Skeletal muscle tissue (tissue), 4 donors: ENCODE data around the gene TDRD5. TPM values are rescaled to one million over a fixed set of nuclear protein-coding genes. Genes with fewer than 3 reads are reported as not detected.
A peak's percentile ranks its signal among the peaks of the same experiment; 100 is the strongest.
"Not testable (repeated sequence)": the region's sequence is repeated elsewhere in the genome, so short reads cannot be mapped to it uniquely, and the experiment has no call there.

Source experiments
- H3K27ac ChIP-seq: one replicate; pipeline ENCODE4 v1.7.0; 2013; ENCODE audit warnings: mild to moderate bottlenecking, low read depth, low read length, inconsistent platforms
- H3K27me3 ChIP-seq, 3 donors: one replicate each; pipeline ENCODE4 v1.7.0; 2013; ENCODE audit warnings: low read length in 3 of 3; ENCODE audit not compliant: control insufficient read depth in 3 of 3, insufficient read depth in 3 of 3
- H3K36me3 ChIP-seq, 3 donors: one replicate each; pipeline ENCODE4 v1.7.0; 2013; ENCODE audit warnings: low read length in 3 of 3; ENCODE audit not compliant: control insufficient read depth in 3 of 3, insufficient read depth in 3 of 3
- H3K4me1 ChIP-seq, 3 donors: one replicate each; pipeline ENCODE4 v1.7.0; 2013; ENCODE audit warnings: low read length in 3 of 3, mild to moderate bottlenecking in 3 of 3; ENCODE audit not compliant: control insufficient read depth in 3 of 3, insufficient read depth in 3 of 3
- H3K4me3 ChIP-seq, 3 donors: one replicate each; pipeline ENCODE4 v1.7.0; 2013; ENCODE audit warnings: low read length in 3 of 3
- H3K9ac ChIP-seq, 3 donors: one replicate each; pipeline ENCODE4 v1.7.0; 2013; ENCODE audit warnings: low read length in 3 of 3, mild to moderate bottlenecking in 3 of 3, moderate library complexity in 2 of 3, low read depth in 1 of 3
- H3K9me3 ChIP-seq, 3 donors: one replicate each; pipeline ENCODE4 v1.7.0; 2013; ENCODE audit warnings: low read length in 3 of 3; ENCODE audit not compliant: control insufficient read depth in 3 of 3
- total RNA-seq: library from RNA; depleted of rRNA; stranded (reverse); fragments of >200 nt; gene quantifications from one replicate; pipeline ENCODE4 v1.2.3, GENCODE V29; 2014
- donor health status: Osteomylitis.

The TDRD5 gene
- total RNA-seq, 1 donor from 2014 or later = under 0.01 TPM

DNA sequence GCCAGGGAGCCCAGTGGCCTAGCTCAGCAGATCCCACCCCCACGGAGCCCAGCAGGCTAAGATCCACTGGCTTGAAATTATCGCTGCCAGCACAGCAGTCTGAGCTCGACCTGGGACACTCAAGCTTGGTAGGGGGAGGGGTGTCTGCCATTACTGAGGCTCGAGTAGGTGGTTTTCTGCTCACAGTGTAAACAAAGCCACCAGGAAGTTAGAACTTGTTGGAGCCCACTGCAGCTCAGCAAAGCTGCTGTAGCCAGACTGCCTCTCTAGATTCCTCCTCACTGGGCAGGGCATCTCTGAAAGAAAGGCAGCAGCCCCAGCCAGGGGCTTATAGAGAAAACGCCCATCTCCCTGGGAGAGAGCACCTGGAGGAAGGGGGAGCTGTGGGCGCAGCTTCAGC is 102.9 kb downstream of the TDRD5 start:
- H3K27me3 ChIP-seq, H3K4me3 ChIP-seq, H3K9ac ChIP-seq, H3K27ac ChIP-seq, H3K9me3 ChIP-seq, H3K4me1 ChIP-seq, H3K36me3 ChIP-seq: not testable (repeated sequence)

DNA sequence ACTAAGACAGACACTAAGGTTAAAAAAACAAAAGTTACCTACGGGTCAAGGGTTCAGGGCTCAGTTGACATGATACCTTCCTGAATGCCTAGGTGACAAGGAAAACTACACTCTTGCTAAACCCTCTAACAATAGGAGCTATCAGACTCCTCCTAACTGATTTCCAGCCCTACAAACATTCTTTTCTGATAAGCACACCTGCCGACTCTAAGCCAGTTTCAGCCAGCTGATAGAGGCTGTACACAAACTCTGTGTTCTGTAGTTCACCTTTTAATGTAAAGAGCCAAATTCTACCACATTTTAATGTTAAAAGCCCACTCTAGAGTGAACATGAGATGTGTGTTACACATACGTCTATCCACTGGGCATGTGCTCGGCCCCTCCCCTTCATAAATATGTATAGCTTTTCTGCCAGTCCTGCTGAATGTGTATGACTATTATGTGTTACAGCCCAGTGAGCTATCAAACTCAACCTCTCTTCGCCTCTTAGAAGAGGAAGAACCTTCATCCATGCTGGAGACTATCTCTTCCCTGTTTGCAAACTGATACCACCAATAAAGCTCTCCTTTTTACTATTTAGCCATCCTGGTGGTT is 111.4 kb downstream of the TDRD5 start:
- no peaks in the 10 kb centered on the region for H3K27me3 ChIP-seq
- peaks cover 0 to 2% (median 0%) of the 10 kb centered on the region in 3 donors for H3K4me1 ChIP-seq
- no peak overlapping the region for H3K27ac ChIP-seq
- H3K9me3 ChIP-seq = no peaks in the 10 kb centered on the region
- no peaks in the 10 kb centered on the region for H3K36me3 ChIP-seq
- no peak overlapping the region for H3K4me3 ChIP-seq
- no peak overlapping the region for H3K9ac ChIP-seq

DNA sequence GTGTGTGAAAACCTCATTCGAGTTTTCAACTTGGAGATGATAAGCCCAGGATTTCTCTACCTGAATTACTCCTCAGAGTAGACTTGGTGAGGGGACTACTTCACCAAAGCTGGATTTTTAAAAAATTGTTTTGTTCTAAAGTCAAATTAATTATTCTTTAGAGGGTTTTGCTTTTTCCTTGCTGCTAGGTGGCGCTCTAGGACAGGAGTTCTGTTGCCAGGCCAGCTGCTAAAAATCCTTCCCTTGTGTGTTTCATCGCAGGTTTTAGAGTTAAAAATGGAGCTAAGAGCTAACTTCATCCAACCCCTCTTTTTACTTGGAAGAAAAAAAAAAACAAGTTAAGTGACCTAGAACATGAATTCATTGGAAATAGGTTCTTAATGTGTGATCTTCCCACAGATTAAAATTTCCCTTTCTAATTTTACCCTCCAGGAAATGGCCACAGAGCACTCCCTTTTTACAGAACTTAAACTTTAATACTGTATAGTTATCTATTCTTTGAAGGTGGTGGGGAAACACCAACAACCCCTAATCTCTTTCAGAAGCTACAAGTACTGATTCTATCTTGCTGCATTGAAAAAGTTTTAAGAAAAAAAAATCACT is 114.8 kb downstream of the TDRD5 start:
- Histone ChIP-seq H3K4me1 (peaks cover 0 to 4% (median 2%) of the 10 kb centered on the region in 3 donors), H3K27me3 (no peaks in the 10 kb centered on the region), H3K4me3 (no peak overlapping the region), H3K9me3 (no peaks in the 10 kb centered on the region), H3K36me3 (no peaks in the 10 kb centered on the region), H3K27ac (no peak overlapping the region), H3K9ac (peak overlapping the region in 1 of 3 donors; percentile 45)

DNA sequence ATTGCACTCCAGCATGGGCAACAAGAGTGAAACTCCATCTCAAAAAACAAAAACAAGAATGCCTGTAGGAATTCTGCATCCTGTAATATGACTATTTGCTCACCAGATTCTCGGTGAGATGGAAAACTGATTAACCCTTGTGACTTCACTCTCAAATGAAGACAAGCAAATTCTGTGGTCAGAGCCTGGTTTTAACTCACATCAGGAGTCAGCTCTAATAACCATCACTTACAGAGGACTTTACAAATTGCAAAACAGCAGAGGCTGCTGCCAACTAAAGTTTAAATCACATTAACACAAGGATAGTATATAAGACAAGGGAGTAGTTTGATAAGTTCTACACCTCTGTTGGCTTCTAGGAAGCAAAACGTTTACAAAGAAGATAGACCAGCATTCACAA is 115.8 kb downstream of the TDRD5 start:
- Histone ChIP-seq H3K27ac (no peak overlapping the region), H3K27me3 (no peaks in the 10 kb centered on the region), H3K4me1 (peaks cover 0 to 4% (median 2%) of the 10 kb centered on the region in 3 donors), H3K36me3 (no peaks in the 10 kb centered on the region), H3K9ac (no peak overlapping the region), H3K9me3 (no peaks in the 10 kb centered on the region), H3K4me3 (no peak overlapping the region)

DNA sequence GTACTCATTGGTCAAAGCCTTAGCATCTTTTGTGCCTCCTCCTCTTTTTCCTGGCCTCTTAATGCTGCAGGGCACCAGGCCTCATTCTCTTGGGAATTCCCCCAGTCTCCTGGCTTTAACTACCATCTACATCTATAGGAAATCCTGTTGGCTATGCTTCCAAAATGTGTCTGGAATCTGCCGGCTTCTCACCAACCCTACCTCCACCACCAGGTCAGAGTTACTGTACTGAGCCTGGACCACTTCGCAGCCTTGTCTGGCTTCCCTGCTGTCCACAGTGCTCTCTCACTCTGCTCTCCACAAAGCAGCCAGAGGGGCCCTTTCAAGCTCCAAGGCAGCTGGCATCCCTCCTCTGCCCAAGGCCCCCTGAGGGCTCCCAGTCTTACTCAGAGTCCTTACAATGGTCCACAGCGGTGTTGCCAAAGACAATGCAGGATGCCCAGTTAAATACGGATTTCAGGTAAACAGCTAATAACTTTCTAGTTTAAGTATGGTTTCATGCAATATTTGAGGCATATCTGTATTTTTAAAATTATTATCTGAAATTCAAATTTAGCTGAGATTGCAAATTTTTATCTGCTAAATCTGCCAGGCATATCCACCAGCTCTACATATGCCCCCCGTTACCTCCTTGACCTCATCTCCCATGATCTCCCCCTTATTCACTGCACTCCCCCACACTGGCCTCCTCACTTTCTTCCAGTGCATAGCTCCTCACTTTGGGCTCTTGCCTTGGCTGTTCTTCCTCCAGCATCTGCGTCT is 117.0 kb downstream of the TDRD5 start:
- Histone ChIP-seq H3K4me1 (peaks cover 0 to 4% (median 2%) of the 10 kb centered on the region in 3 donors), H3K27me3 (no peaks in the 10 kb centered on the region), H3K27ac (no peak overlapping the region), H3K4me3 (no peak overlapping the region), H3K36me3 (no peaks in the 10 kb centered on the region), H3K9me3 (no peaks in the 10 kb centered on the region), H3K9ac (no peak overlapping the region)

DNA sequence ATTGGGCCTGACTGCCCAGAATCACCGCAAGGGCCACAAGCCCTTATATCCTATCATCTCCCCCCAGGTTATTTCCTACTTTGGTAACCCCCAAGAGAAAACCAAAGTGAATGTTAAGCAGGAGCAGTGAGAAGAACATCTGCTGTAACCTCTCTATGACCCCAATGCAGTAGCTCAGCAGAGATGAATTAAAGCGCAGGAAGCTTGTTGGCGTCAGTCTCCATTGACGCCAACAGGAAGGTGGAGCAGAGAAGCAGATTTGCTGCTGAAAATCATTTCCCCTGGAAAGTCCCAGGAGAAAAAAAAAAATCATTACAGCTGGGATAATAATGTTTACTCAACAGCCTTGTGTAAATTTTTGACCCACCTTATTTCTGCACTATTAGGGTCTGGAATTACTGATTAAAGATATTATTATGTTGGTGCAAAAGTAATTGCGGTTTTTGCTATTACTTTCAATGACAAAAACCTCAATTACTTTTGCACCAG is 118.3 kb downstream of the TDRD5 start:
- no peaks in the 10 kb centered on the region for H3K36me3 ChIP-seq
- H3K27me3 ChIP-seq = no peaks in the 10 kb centered on the region
- peaks cover 0 to 4% (median 2%) of the 10 kb centered on the region in 3 donors for H3K4me1 ChIP-seq
- peaks cover 0 to 4% (median 0%) of the 10 kb centered on the region in 3 donors for H3K9me3 ChIP-seq
- H3K4me3 ChIP-seq = no peak overlapping the region
- no peak overlapping the region for H3K9ac ChIP-seq
- no peak overlapping the region for H3K27ac ChIP-seq

DNA sequence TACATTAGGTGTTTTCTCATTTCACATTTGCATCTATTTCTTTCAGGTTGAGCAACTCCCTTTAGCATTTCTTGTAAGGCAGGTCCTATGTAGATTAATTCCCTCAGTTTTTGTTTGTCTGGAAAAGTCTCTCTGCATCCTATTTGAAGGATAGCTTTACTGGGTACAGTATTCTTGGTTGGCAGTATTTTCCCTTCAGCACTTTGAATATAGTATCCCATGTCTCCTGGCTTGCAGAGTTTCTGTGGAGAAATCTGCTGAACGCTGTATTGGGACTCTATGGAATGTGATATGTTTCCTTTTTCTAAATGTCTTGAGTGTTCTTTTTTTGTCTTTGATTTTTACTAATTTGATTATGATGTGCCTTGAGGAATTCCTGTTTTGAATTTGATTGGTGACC is 122.5 kb downstream of the TDRD5 start:
- Histone ChIP-seq H3K4me1 (peaks cover 0 to 4% (median 0%) of the 10 kb centered on the region in 3 donors), H3K4me3 (no peak overlapping the region), H3K9me3 (peaks cover 0 to 25% (median 2%) of the 10 kb centered on the region in 3 donors), H3K36me3 (no peaks in the 10 kb centered on the region), H3K27me3 (no peaks in the 10 kb centered on the region), H3K27ac (no peak overlapping the region), H3K9ac (no peak overlapping the region)

DNA sequence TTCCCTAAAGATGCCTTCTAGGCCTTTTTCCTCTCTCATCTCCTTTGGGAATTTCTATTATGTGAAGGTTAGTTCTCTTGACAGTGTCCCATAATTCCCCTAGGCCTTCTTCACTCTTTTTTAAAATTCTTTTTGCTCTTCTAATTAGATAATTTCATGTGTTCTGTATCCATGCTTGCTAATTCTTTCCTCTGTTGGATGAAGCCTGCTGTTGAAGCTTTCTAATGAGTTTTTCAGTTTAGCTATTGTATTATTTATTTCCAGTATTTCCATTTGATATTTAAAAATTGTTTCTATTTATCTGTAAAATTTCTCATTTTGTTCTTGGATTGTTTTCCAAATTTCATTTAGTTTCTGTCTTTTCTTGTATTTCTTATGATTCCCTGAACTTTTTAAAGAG is 123.0 kb downstream of the TDRD5 start:
- no peak overlapping the region for H3K4me3 ChIP-seq
- H3K9me3 ChIP-seq = peaks cover 0 to 25% (median 2%) of the 10 kb centered on the region in 3 donors
- H3K9ac ChIP-seq = no peak overlapping the region
- peaks cover 0 to 4% (median 0%) of the 10 kb centered on the region in 3 donors for H3K4me1 ChIP-seq
- no peaks in the 10 kb centered on the region for H3K36me3 ChIP-seq
- no peak overlapping the region for H3K27ac ChIP-seq
- no peaks in the 10 kb centered on the region for H3K27me3 ChIP-seq

DNA sequence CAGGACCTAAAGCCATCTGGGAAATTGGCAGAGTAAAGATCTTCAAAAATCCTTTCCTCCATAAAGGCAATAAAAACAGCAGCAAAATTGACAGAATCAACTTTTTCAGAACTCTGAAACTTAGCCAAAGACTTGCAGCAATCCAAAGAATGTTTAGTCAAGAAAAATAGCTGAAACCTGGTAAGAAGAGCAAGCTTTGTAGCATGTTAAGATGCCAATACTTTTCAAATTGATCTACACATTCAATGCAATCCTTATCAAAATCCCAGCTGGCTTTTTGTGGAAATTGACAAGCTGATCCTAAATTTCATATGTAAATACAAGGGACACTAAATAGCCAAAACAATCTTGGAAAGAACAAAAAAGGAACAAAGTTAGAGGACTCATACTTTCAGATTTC is 127.6 kb downstream of the TDRD5 start:
- H3K4me3 ChIP-seq = no peak overlapping the region
- H3K9ac ChIP-seq = no peak overlapping the region
- no peaks in the 10 kb centered on the region for H3K4me1 ChIP-seq
- no peaks in the 10 kb centered on the region for H3K27me3 ChIP-seq
- H3K36me3 ChIP-seq = no peaks in the 10 kb centered on the region
- peaks cover 0 to 25% (median 2%) of the 10 kb centered on the region in 3 donors for H3K9me3 ChIP-seq
- no peak overlapping the region for H3K27ac ChIP-seq

DNA sequence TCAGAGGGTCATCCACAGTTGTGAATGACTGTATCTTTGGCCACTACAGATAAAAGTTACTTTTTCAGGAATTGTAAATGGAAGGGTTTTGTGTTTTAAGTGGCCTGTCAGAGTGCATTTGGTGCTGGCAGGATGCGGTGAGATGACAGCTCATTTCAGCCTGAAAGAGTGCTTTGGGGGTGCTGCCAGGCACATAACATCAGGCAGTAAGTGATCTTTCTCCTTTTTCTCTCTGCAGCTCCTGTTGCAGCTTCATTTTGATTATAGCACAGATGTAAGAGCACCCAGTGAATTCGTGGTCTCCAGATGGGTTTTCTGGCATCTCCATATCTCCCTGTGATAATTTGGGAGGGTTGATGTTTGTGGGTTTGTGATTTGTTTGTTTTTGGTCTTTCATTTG is 136.6 kb downstream of the TDRD5 start:
- Histone ChIP-seq H3K9me3 (no peaks in the 10 kb centered on the region), H3K36me3 (no peaks in the 10 kb centered on the region)

More for the DNA sequence above, 136.6 kb downstream of the TDRD5 start:
- no peaks in the 10 kb centered on the region for H3K4me1 ChIP-seq
- no peak overlapping the region for H3K27ac ChIP-seq
- H3K9ac ChIP-seq = no peak overlapping the region
- no peak overlapping the region for H3K4me3 ChIP-seq
- peaks cover 0 to 8% (median 7%) of the 10 kb centered on the region in 3 donors for H3K27me3 ChIP-seq
